Activated CD8-positive, alpha-beta memory T cell treated with anti-CD3 and anti-CD28 coated beads, Interleukin-2, amount 10 ng/mL, durations not matched to agents 7 days and 5 days (primary cell): ENCODE measurements around the gene ZNF718. TPM values are rescaled to one million over a fixed set of nuclear protein-coding genes. Genes with fewer than 3 reads are reported as not detected.
"Not testable (repeated sequence)": the region's sequence is repeated elsewhere in the genome, so short reads cannot be mapped to it uniquely, and the experiment has no call there.

Source experiments
- ATAC-seq: fragments of 150-1000 bp; cut with Tn5 transposase; one replicate; pipeline ENCODE4 v1.10.0; 2021; ENCODE audit warnings: moderate library complexity
- CTCF ChIA-PET: fragments of 350-600 bp; sonication (Branson Sonifier 250); formaldehyde crosslinking; loops from one replicate; lab custom pipeline; 2021; ENCODE audit warnings: antibody characterized with exemption; lab: Charles Lee
- DNase-seq: peaks from one replicate; pipeline ENCODE4 v3.0.0-alpha.2; 2020
- H3K27ac Mint-ChIP-seq: one replicate; pipeline ENCODE4 v1.8.0; 2021; ENCODE audit warnings: mild to moderate bottlenecking, mixed read lengths
- H3K27me3 Mint-ChIP-seq: one replicate; pipeline ENCODE4 v1.8.0; 2021; ENCODE audit warnings: mixed read lengths
- H3K36me3 Mint-ChIP-seq: one replicate; pipeline ENCODE4 v1.8.0; 2021; ENCODE audit warnings: mild to moderate bottlenecking, mixed read lengths
- H3K4me1 Mint-ChIP-seq: one replicate; pipeline ENCODE4 v1.8.0; 2021; ENCODE audit warnings: mixed read lengths
- H3K4me3 Mint-ChIP-seq: one replicate; pipeline ENCODE4 v1.8.0; 2021; ENCODE audit warnings: mild to moderate bottlenecking, moderate library complexity, mixed read lengths
- H3K9me3 Mint-ChIP-seq: one replicate; pipeline ENCODE4 v1.8.0; 2022; ENCODE audit warnings: low read depth, mixed read lengths
- total RNA-seq, 2 experiments: library from RNA; stranded (reverse); gene quantifications; one replicate each; pipeline ENCODE4 v1.2.3, GENCODE V29; 2021

ZNF718 gene
- total RNA-seq = 10 to 100 TPM; 13.7 to 19.0 TPM

- H3K36me3 Mint-ChIP-seq = peaks cover 70% of the 10 kb centered on the region
- DNase-seq (peak; percentile 96), ATAC-seq (peak; percentile 98)
- peak within 1 kb of the TSS; percentile 98 for H3K27ac Mint-ChIP-seq
- H3K9me3 Mint-ChIP-seq = peaks cover 31% of the 10 kb centered on the region
- CTCF ChIA-PET = interaction anchor here (0.6 to 1.5 kb wide), 4 partner anchors 35 to 550 kb away, joined by 3 to 4 read pairs (median 3); partner anchors contain the start of genes ATP5ME and MYL5
- no peaks in the 10 kb centered on the region for H3K27me3 Mint-ChIP-seq
- peak within 1 kb of the TSS; percentile 88 for H3K4me3 Mint-ChIP-seq
- H3K4me1 Mint-ChIP-seq = peaks cover 38% of the 10 kb centered on the region
Measured at GRCh38 chr4:124275-125081, at the start of gene ZNF718. TSS of gene ZNF718 (plus strand) at chr4:124501. CDS start at chr4:124671, 170 bp downstream.

- Mint-ChIP-seq H3K27me3 (no peaks in the 10 kb centered on the region), H3K4me3 (no peak overlapping the region), H3K4me1 (no peaks in the 10 kb centered on the region), H3K9me3 (peaks cover 48% of the 10 kb centered on the region), H3K27ac (no peak overlapping the region), H3K36me3 (peaks cover 57% of the 10 kb centered on the region)
- CTCF ChIA-PET = no interaction called here
- ATAC-seq (no peak), DNase-seq (no peak)
Measured at GRCh38 chr4:85951-86350, 38.4 kb upstream of the ZNF718 start.

- H3K4me3 Mint-ChIP-seq, CTCF ChIA-PET, ATAC-seq, H3K4me1 Mint-ChIP-seq, H3K27ac Mint-ChIP-seq, H3K27me3 Mint-ChIP-seq, DNase-seq: not testable (repeated sequence)
- Mint-ChIP-seq H3K9me3 (peaks cover 52% of the 10 kb centered on the region), H3K36me3 (peaks cover 58% of the 10 kb centered on the region)
Measured at GRCh38 chr4:86559-87324, 37.6 kb upstream of the ZNF718 start.

- H3K27ac Mint-ChIP-seq = no peak overlapping the region
- DNase-seq (no peak), ATAC-seq (no peak)
- no peaks in the 10 kb centered on the region for H3K27me3 Mint-ChIP-seq
- CTCF ChIA-PET = no interaction called here
- no peak overlapping the region for H3K4me3 Mint-ChIP-seq
- H3K36me3 Mint-ChIP-seq = peaks cover 6% of the 10 kb centered on the region
- H3K4me1 Mint-ChIP-seq = no peaks in the 10 kb centered on the region
- peaks cover 19% of the 10 kb centered on the region for H3K9me3 Mint-ChIP-seq
Measured at GRCh38 chr4:98386-98785, 25.9 kb upstream of the ZNF718 start.

GRCh38 chr4:99863-100262 is 24.4 kb upstream of the ZNF718 start:
- peaks cover 2% of the 10 kb centered on the region for H3K27me3 Mint-ChIP-seq
- H3K9me3 Mint-ChIP-seq = peaks cover 17% of the 10 kb centered on the region
- no peak for DNase-seq
- no peak for ATAC-seq
- H3K27ac Mint-ChIP-seq = no peak overlapping the region
- H3K4me3 Mint-ChIP-seq = no peak overlapping the region
- no peaks in the 10 kb centered on the region for H3K4me1 Mint-ChIP-seq
- CTCF ChIA-PET = no interaction called here
- H3K36me3 Mint-ChIP-seq = peaks cover 4% of the 10 kb centered on the region

- Mint-ChIP-seq H3K4me1 (no peaks in the 10 kb centered on the region), H3K27ac (no peak overlapping the region), H3K27me3 (peaks cover 27% of the 10 kb centered on the region), H3K4me3 (no peak overlapping the region), H3K36me3 (peaks cover 23% of the 10 kb centered on the region), H3K9me3 (peaks cover 42% of the 10 kb centered on the region)
- DNase-seq (no peak), ATAC-seq (no peak)
- CTCF ChIA-PET = no interaction called here
Measured at GRCh38 chr4:107083-107443, 17.2 kb upstream of the ZNF718 start.

GRCh38 chr4:107444-108429 is 16.6 kb upstream of the ZNF718 start:
- Mint-ChIP-seq H3K36me3 (peaks cover 23% of the 10 kb centered on the region), H3K9me3 (peaks cover 40% of the 10 kb centered on the region), H3K4me1 (no peaks in the 10 kb centered on the region), H3K27ac (no peak overlapping the region), H3K27me3 (peaks cover 27% of the 10 kb centered on the region), H3K4me3 (no peak overlapping the region)
- no peak for DNase-seq
- ATAC-seq = no peak
- CTCF ChIA-PET = no interaction called here

- H3K27ac Mint-ChIP-seq = no peak overlapping the region
- ATAC-seq = no peak
- no peak overlapping the region for H3K4me3 Mint-ChIP-seq
- peaks cover 44% of the 10 kb centered on the region for H3K9me3 Mint-ChIP-seq
- no peak for DNase-seq
- peaks cover 15% of the 10 kb centered on the region for H3K27me3 Mint-ChIP-seq
- H3K4me1 Mint-ChIP-seq = no peaks in the 10 kb centered on the region
- peaks cover 13% of the 10 kb centered on the region for H3K36me3 Mint-ChIP-seq
- CTCF ChIA-PET = no interaction called here
Measured at GRCh38 chr4:112771-113170, 11.5 kb upstream of the ZNF718 start.

GRCh38 chr4:113732-114131 is 10.6 kb upstream of the ZNF718 start:
- H3K36me3 Mint-ChIP-seq = peaks cover 10% of the 10 kb centered on the region
- no peak for DNase-seq
- CTCF ChIA-PET = no interaction called here
- H3K27ac Mint-ChIP-seq = no peak overlapping the region
- H3K27me3 Mint-ChIP-seq = peaks cover 6% of the 10 kb centered on the region
- no peak overlapping the region for H3K4me3 Mint-ChIP-seq
- no peak for ATAC-seq
- peaks cover 36% of the 10 kb centered on the region for H3K9me3 Mint-ChIP-seq
- H3K4me1 Mint-ChIP-seq = no peaks in the 10 kb centered on the region

GRCh38 chr4:114149-114548 is 10.2 kb upstream of the ZNF718 start:
- Mint-ChIP-seq H3K27me3 (peaks cover 3% of the 10 kb centered on the region), H3K36me3 (peaks cover 7% of the 10 kb centered on the region), H3K9me3 (peaks cover 32% of the 10 kb centered on the region), H3K4me3 (no peak overlapping the region), H3K4me1 (no peaks in the 10 kb centered on the region), H3K27ac (no peak overlapping the region)
- DNase-seq (no peak), ATAC-seq (no peak)
- CTCF ChIA-PET = no interaction called here

GRCh38 chr4:116499-116898 is 7.8 kb upstream of the ZNF718 start:
- CTCF ChIA-PET = no interaction called here
- no peak overlapping the region for H3K27ac Mint-ChIP-seq
- no peak overlapping the region for H3K4me3 Mint-ChIP-seq
- peaks cover 10% of the 10 kb centered on the region for H3K4me1 Mint-ChIP-seq
- ATAC-seq = no peak
- H3K9me3 Mint-ChIP-seq = peaks cover 23% of the 10 kb centered on the region
- peaks cover 9% of the 10 kb centered on the region for H3K36me3 Mint-ChIP-seq
- no peaks in the 10 kb centered on the region for H3K27me3 Mint-ChIP-seq
- no peak for DNase-seq

GRCh38 chr4:120616-121015 is 3.7 kb upstream of the ZNF718 start:
- no peak for ATAC-seq
- H3K4me1 Mint-ChIP-seq = peaks cover 29% of the 10 kb centered on the region
- peaks cover 32% of the 10 kb centered on the region for H3K36me3 Mint-ChIP-seq
- no peak overlapping the region for H3K4me3 Mint-ChIP-seq
- CTCF ChIA-PET = no interaction called here
- H3K27ac Mint-ChIP-seq = no peak overlapping the region
- no peak for DNase-seq
- H3K9me3 Mint-ChIP-seq = peaks cover 22% of the 10 kb centered on the region
- H3K27me3 Mint-ChIP-seq = no peaks in the 10 kb centered on the region
